Activated naive CD8-positive, alpha-beta T cell treated with anti-CD3 and anti-CD28 coated beads, Interleukin-2, amount 50 U/mL, for 24 hours (primary cell): ENCODE data around the gene LMX1B.
"Not testable (repeated sequence)": the region's sequence is repeated elsewhere in the genome, so short reads cannot be mapped to it uniquely, and the experiment has no call there.

Source experiments
- ATAC-seq: fragments of 150-1000 bp; cut with Tn5 transposase; one replicate; pipeline ENCODE4 v1.10.0; 2021
- DNase-seq: peaks from one replicate; pipeline ENCODE4 v3.0.0; 2021
- H3K27ac Mint-ChIP-seq: one replicate; pipeline ENCODE4 v1.8.0; 2021; ENCODE audit warnings: mild to moderate bottlenecking, mixed read lengths
- H3K27me3 Mint-ChIP-seq: one replicate; pipeline ENCODE4 v1.8.0; 2021; ENCODE audit warnings: mixed read lengths
- H3K36me3 Mint-ChIP-seq: one replicate; pipeline ENCODE4 v1.8.0; 2021; ENCODE audit warnings: low read depth, mixed read lengths
- H3K4me1 Mint-ChIP-seq: one replicate; pipeline ENCODE4 v1.8.0; 2021; ENCODE audit warnings: mixed read lengths
- H3K4me3 Mint-ChIP-seq: one replicate; pipeline ENCODE4 v1.8.0; 2021; ENCODE audit warnings: mild to moderate bottlenecking, moderate library complexity, mixed read lengths
- H3K9me3 Mint-ChIP-seq: one replicate; pipeline ENCODE4 v1.8.0; 2021; ENCODE audit warnings: mixed read lengths

Gene LMX1B

DNA sequence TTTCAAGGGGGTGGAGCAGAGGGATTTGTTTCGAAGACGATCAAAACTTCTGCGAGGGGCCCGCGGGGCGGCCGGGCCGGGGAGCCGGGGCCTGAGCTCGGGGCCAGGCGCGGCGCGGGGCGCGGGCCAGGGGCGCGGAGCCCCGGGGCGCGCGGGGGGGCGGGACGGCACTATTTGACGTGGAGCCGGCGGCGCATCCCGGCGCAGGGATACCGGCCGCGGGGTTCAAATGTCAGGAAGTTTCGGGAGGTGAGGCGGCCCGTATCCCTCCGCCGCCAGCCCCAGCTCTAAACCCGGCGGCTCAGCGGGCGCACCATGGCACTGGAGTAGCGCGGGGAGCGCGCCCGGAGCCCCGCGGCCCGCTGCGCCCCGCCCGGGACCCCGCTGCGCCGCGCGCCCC lies at the start of gene LMX1B:
LMX1B (plus strand) TSS at position 278 of the 400 bp plus-strand sequence. CDS start 522 bp downstream, outside the sequence.
- peaks cover 28% of the 10 kb centered on the region for H3K4me1 Mint-ChIP-seq
- H3K9me3 Mint-ChIP-seq, result no peaks in the 10 kb centered on the region
- peak within 1 kb of the TSS; percentile 48 for H3K4me3 Mint-ChIP-seq
- H3K27ac Mint-ChIP-seq, result no peak within 1 kb of the TSS
- ATAC-seq, result no peak
- no peak for DNase-seq
- H3K36me3 Mint-ChIP-seq, result no peaks in the 10 kb centered on the region
- H3K27me3 Mint-ChIP-seq, result peaks cover 76% of the 10 kb centered on the region

GRCh38 chr9:126564128-126564527 lies 49.6 kb upstream of the LMX1B start:
- H3K9me3 Mint-ChIP-seq, result no peaks in the 10 kb centered on the region
- H3K4me1 Mint-ChIP-seq, result no peaks in the 10 kb centered on the region
- H3K36me3 Mint-ChIP-seq, result no peaks in the 10 kb centered on the region
- H3K27ac Mint-ChIP-seq, result no peak overlapping the region
- H3K4me3 Mint-ChIP-seq, result no peak overlapping the region
- ATAC-seq (no peak), DNase-seq (no peak)
- H3K27me3 Mint-ChIP-seq, result peaks cover 46% of the 10 kb centered on the region

GRCh38 chr9:126564716-126565115 lies 49.0 kb upstream of the LMX1B start:
- Mint-ChIP-seq H3K4me3 (no peak overlapping the region), H3K9me3 (no peaks in the 10 kb centered on the region), H3K27me3 (peaks cover 41% of the 10 kb centered on the region), H3K36me3 (no peaks in the 10 kb centered on the region), H3K27ac (no peak overlapping the region), H3K4me1 (no peaks in the 10 kb centered on the region)
- no peak for ATAC-seq
- DNase-seq, result no peak

GRCh38 chr9:126565336-126566128 lies 48.2 kb upstream of the LMX1B start:
- Mint-ChIP-seq H3K27ac (no peak overlapping the region), H3K4me1 (no peaks in the 10 kb centered on the region), H3K9me3 (no peaks in the 10 kb centered on the region), H3K27me3 (peaks cover 41% of the 10 kb centered on the region), H3K36me3 (no peaks in the 10 kb centered on the region), H3K4me3 (no peak overlapping the region)
- ATAC-seq (no peak), DNase-seq (no peak)

DNA sequence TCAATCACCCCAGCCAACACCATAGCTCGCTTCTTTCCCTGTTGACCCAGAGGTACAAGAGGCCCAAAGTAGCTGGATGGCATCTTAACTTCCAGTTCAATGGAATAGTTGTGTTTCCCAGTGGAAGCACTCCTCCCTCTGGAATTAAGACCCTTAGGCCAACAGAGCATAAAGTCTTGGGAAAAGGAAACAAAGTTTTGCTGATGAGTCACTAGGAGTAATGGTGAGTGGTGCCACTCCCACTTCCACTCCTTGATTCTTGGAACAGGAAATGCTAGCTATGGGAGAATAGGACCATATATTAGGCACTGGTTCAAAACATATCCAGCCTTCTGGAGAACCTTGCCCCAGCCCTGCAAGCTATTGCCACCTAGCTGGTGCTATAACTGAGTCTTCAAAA lies 44.7 kb upstream of the LMX1B start:
- no peak for ATAC-seq
- Mint-ChIP-seq H3K27ac (no peak overlapping the region), H3K36me3 (no peaks in the 10 kb centered on the region), H3K4me3 (no peak overlapping the region), H3K4me1 (no peaks in the 10 kb centered on the region), H3K9me3 (no peaks in the 10 kb centered on the region), H3K27me3 (peaks cover 25% of the 10 kb centered on the region)
- DNase-seq, result no peak

- Mint-ChIP-seq H3K27ac (no peak overlapping the region), H3K9me3 (no peaks in the 10 kb centered on the region), H3K4me1 (no peaks in the 10 kb centered on the region), H3K4me3 (no peak overlapping the region), H3K36me3 (no peaks in the 10 kb centered on the region), H3K27me3 (peaks cover 9% of the 10 kb centered on the region)
- ATAC-seq (no peak), DNase-seq (no peak)
Observed at GRCh38 chr9:126578029-126578428, 35.7 kb upstream of the LMX1B start.

DNA sequence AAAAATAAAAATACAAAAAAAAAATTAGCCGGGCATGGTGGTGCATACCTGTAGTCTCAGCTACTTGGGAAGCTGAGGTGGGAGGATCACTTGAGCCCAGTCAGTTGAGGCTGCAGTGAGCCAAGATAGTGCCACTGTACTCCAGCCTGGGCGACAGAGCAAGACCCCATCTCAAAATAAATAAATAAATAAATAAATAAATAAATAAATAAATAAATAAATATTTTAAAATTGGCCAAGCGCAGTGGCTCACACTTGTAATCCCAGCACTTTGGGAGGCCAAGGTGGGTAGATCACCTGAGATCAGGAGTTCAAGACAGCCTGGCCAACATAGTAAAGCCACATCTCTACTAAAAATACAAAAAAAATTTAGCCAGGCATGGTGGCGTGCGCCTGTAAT lies 33.4 kb upstream of the LMX1B start:
- not testable (repeated sequence) for H3K4me3 Mint-ChIP-seq, H3K4me1 Mint-ChIP-seq, H3K36me3 Mint-ChIP-seq, ATAC-seq, DNase-seq, H3K9me3 Mint-ChIP-seq, H3K27ac Mint-ChIP-seq
- peaks cover 23% of the 10 kb centered on the region for H3K27me3 Mint-ChIP-seq

DNA sequence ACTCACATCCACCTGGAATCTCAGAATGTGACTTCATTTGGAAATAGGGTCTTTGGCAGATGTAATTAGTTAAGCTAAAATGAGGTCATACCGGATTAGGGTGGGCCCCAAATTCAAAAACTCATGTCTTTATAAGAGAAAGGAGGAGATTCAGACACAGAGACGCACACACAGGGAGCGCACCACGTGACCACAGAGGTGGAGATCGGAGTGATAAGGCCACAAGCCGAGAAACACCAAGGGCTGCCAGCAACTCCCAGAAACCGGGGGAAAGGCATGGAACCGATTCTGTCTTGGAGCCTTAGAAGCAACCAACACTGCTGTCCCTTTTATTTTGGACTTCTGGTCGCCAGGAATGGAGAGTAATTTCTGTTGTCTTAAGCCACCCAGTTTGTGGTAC lies 31.8 kb upstream of the LMX1B start:
- H3K27ac Mint-ChIP-seq, result no peak overlapping the region
- DNase-seq (no peak), ATAC-seq (no peak)
- H3K27me3 Mint-ChIP-seq, result peaks cover 33% of the 10 kb centered on the region
- no peaks in the 10 kb centered on the region for H3K9me3 Mint-ChIP-seq
- H3K4me3 Mint-ChIP-seq, result no peak overlapping the region
- H3K36me3 Mint-ChIP-seq, result no peaks in the 10 kb centered on the region
- no peaks in the 10 kb centered on the region for H3K4me1 Mint-ChIP-seq

GRCh38 chr9:126582427-126582826 lies 31.3 kb upstream of the LMX1B start:
- Mint-ChIP-seq H3K27me3 (peaks cover 34% of the 10 kb centered on the region), H3K27ac (no peak overlapping the region), H3K9me3 (no peaks in the 10 kb centered on the region), H3K4me3 (no peak overlapping the region), H3K4me1 (no peaks in the 10 kb centered on the region), H3K36me3 (no peaks in the 10 kb centered on the region)
- ATAC-seq, result no peak
- DNase-seq, result no peak

- ATAC-seq, result no peak
- Mint-ChIP-seq H3K9me3 (no peaks in the 10 kb centered on the region), H3K27me3 (peaks cover 35% of the 10 kb centered on the region)
Observed at GRCh38 chr9:126583144-126583760, 30.5 kb upstream of the LMX1B start.

DNA sequence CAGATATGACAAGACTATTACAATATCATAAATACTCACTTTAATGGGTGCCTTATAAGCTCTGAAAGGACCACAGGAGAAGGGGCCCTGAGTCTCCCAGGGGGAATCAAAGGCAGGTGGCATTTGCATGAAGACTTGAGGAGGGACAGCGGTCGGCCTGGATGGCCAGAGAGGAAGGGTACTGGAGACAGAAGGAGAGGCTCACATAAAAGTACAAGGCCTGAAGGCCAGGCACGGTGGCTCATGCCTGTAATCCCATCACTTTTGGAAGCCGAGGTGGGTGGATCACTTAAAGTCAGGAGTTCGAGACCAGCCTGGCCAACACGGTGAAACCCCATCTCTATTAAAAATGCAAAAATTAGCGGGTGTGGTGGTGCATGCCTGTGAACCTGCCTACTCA lies 29.1 kb upstream of the LMX1B start:
- peaks cover 39% of the 10 kb centered on the region for H3K27me3 Mint-ChIP-seq
- no peak for ATAC-seq
- H3K9me3 Mint-ChIP-seq, result no peaks in the 10 kb centered on the region
- no peak for DNase-seq
- no peak overlapping the region for H3K4me3 Mint-ChIP-seq
- no peaks in the 10 kb centered on the region for H3K4me1 Mint-ChIP-seq
- no peak overlapping the region for H3K27ac Mint-ChIP-seq
- H3K36me3 Mint-ChIP-seq, result no peaks in the 10 kb centered on the region

More at GRCh38 chr9:126583144-126583760, 30.5 kb upstream of the LMX1B start:
- H3K36me3 Mint-ChIP-seq, result no peaks in the 10 kb centered on the region
- DNase-seq, result no peak
- no peak overlapping the region for H3K27ac Mint-ChIP-seq
- H3K4me1 Mint-ChIP-seq, result no peaks in the 10 kb centered on the region
- H3K4me3 Mint-ChIP-seq, result no peak overlapping the region

DNA sequence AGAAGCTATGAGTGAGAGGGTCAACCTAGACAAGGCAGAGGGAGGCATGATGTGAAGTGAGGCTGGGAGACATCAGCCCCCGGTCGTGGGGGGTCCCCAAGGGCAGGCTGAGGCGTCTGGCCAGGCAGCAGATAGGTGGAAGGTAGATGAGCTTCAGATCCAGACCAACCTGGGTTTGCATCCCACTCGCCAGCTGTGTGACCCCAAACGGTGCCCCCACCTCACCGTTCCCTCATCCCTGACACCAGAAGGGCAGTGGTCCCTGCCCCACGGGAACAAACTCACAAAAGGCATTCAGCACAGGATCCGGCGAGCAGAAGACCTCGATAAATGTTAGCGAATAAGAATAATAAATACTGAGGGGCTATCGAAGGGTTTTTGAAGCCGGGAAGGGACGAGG lies 27.5 kb upstream of the LMX1B start:
- H3K9me3 Mint-ChIP-seq, result no peaks in the 10 kb centered on the region
- no peaks in the 10 kb centered on the region for H3K4me1 Mint-ChIP-seq
- DNase-seq, result no peak
- no peaks in the 10 kb centered on the region for H3K36me3 Mint-ChIP-seq
- no peak overlapping the region for H3K27ac Mint-ChIP-seq
- ATAC-seq, result no peak
- H3K4me3 Mint-ChIP-seq, result no peak overlapping the region
- H3K27me3 Mint-ChIP-seq, result peaks cover 41% of the 10 kb centered on the region

GRCh38 chr9:126587187-126588185 lies 26.2 kb upstream of the LMX1B start:
- DNase-seq, result no peak
- no peak overlapping the region for H3K4me3 Mint-ChIP-seq

DNA sequence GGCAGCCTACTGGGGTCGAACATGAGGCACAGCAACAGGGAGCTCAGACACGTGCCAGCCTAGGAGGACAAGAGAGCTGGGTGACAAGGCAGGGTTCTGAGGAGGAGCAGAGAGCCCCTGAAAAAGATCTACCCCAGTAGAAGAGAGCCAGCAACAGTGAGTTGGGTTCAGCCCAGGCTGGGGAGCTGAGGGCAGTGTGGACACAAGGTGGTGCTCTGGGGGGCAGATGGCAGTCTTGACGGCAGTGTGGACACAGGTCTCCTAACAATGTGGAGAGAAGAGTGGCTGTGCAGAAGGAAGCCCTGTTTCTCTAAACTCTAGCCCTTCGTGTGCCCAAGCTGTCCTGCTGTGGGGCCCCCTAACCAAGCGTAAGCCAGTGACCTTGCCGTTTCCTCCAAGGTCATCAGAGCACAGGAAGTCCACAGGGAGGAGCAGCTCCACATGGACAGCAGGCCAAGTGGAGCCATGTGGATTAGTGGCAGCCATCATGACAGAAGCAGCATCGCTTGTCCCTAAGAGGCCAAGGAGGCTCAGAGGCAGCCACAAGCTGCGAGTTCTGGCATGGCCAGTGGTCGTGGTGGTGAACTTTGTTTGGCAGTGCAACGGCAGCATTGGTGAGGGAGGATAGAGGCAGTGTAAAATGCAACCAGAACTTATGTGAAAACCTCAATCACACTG lies 25.1 kb upstream of the LMX1B start:
- H3K27me3 Mint-ChIP-seq, result peaks cover 40% of the 10 kb centered on the region
- H3K9me3 Mint-ChIP-seq, result no peaks in the 10 kb centered on the region
- ATAC-seq, result no peak
- no peaks in the 10 kb centered on the region for H3K4me1 Mint-ChIP-seq
- H3K4me3 Mint-ChIP-seq, result no peak overlapping the region
- DNase-seq, result no peak
- H3K36me3 Mint-ChIP-seq, result no peaks in the 10 kb centered on the region
- no peak overlapping the region for H3K27ac Mint-ChIP-seq

More at GRCh38 chr9:126587187-126588185, 26.2 kb upstream of the LMX1B start:
- Mint-ChIP-seq H3K9me3 (no peaks in the 10 kb centered on the region), H3K27ac (no peak overlapping the region), H3K27me3 (peaks cover 47% of the 10 kb centered on the region), H3K36me3 (no peaks in the 10 kb centered on the region), H3K4me1 (no peaks in the 10 kb centered on the region)
- no peak for ATAC-seq
